T-cell (primary cell): Measurements from ENCODE around the gene SPOP. TPM values are rescaled to one million over a fixed set of nuclear protein-coding genes. Genes with fewer than 3 reads are reported as not detected.

Source experiments
- total RNA-seq, 35 experiments: library from RNA in 6 of 35; stranded (reverse) in 6 of 35; fragments of 120-200 nt in 1 of 35; gene quantifications; one replicate each; pipeline versions ENCODE4 v1.2.1 to v1.2.4 and lab custom pipeline; 2013 to 2026

Gene SPOP
- total RNA-seq, 5 donors from 2014 or later (not counting 1 experiment from before 2014, with no cell fraction given) = 67.1 to 80.4 (median 71.5) TPM

Other genes with a start within 250 kb of the SPOP start
- under 1 TPM; 0.20 to 0.40 (median 0.29) TPM for gene NGFR, start 182.8 kb downstream of the SPOP start, total RNA-seq
- not detected for gene NXPH3, start 102.2 kb downstream of the SPOP start, total RNA-seq
- 10 to 100 TPM; 40.5 to 57.1 (median 42.8) TPM for gene SLC35B1, start 29.9 kb upstream of the SPOP start, total RNA-seq
- 100 to 1,000 TPM in 2 of 5 donors, 10 to 100 TPM in 3; 71.9 to 105 (median 99.1) TPM for gene FAM117A, start 86.0 kb upstream of the SPOP start, total RNA-seq
- gene KAT7, start 110.6 kb upstream of the SPOP start, total RNA-seq = 100 to 1,000 TPM in 2 of 5 donors, 10 to 100 TPM in 3; 96.8 to 197 (median 99.7) TPM
- not detected for gene TAC4, start 170.0 kb upstream of the SPOP start, total RNA-seq